Right lobe of liver (tissue), 6 donors: Measurements from ENCODE around the gene SRSF7. TPM values are rescaled to one million over a fixed set of nuclear protein-coding genes. Genes with fewer than 3 reads are reported as not detected.
A peak's percentile ranks its signal among the peaks of the same experiment; 100 is the strongest.
"Not testable (repeated sequence)": the region's sequence is repeated elsewhere in the genome, so short reads cannot be mapped to it uniquely, and the experiment has no call there.

Experiments
- ATAC-seq, 4 donors: fragments of 200-7000 bp; cut with Tn5 transposase; one replicate each; pipeline ENCODE4 v1.9.1; 2020; ENCODE audit warnings: mild to moderate bottlenecking in 4 of 4, moderate library complexity in 4 of 4
- DNase-seq, 3 donors: peaks; one replicate each; pipeline ENCODE4 v3.0.0-alpha.2; 2020
- H3K27ac ChIP-seq, 3 donors: fragments of 200-600 bp; one replicate each; pipeline ENCODE4 v1.8.0; 2022
- H3K27me3 ChIP-seq, 2 donors: fragments of 200-600 bp; one replicate each; pipeline ENCODE4 v1.8.0; 2022
- H3K36me3 ChIP-seq, 4 donors: fragments of 200-600 bp; sonication (generic) in 1 of 4; one replicate each; pipeline versions ENCODE4 v1.5.1 to v1.8.0; 2017 to 2022; ENCODE audit warnings: control low read depth in 1 of 4
- H3K4me1 ChIP-seq, 4 donors: fragments of 200-600 bp; sonication (generic) in 1 of 4; one replicate each; pipeline versions ENCODE4 v1.5.1 to v1.8.0; 2017 to 2022; ENCODE audit warnings: control low read depth in 1 of 4
- H3K4me3 ChIP-seq, 3 donors: fragments of 200-600 bp; one replicate each; pipeline ENCODE4 v1.8.0; 2022
- H3K9me3 ChIP-seq, 4 donors: fragments of 200-600 bp; sonication (generic) in 1 of 4; one replicate each; pipeline versions ENCODE4 v1.5.1 to v1.8.0; 2017 to 2022; ENCODE audit warnings: control low read depth in 1 of 4
- POLR2A ChIP-seq: fragments of 450-650 bp; IDR thresholded peaks from one replicate; pipeline ENCODE4 v1.6.1; 2017; ENCODE audit warnings: antibody characterized with exemption, mild to moderate bottlenecking
- WGBS: methylation state at CpG from one replicate; pipeline ENCODE4 v1.1.6; 2018; ENCODE audit warnings: low coverage, low lambda C conversion rate; ENCODE audit not compliant: insufficient coverage; ENCODE audit errors: missing lambda C conversion rate; 5-methylcytosine and 5-hydroxymethylcytosine counted together
- intact Hi-C, 2 donors: fragments of 100-400 bp; cut with DNase I; formaldehyde crosslinking; loops; one replicate each; pipeline versions ENCODE4 v1.11.2 to v1.14.1; 2022
- total RNA-seq, 6 experiments: library from RNA; depleted of rRNA in 2 of 6; stranded (reverse); fragments of >200 nt in 2 of 6; fragmentation: NEBNext Ultra II Directional in 3 of 6; extraction: Animal tissue kit (Norgen Biotek cat#: 25700) in 3 of 6; gene quantifications; one replicate each; pipeline versions ENCODE4 v1.1.0 to v1.2.4, GENCODE V29; 2016 to 2023
- TF ChIP-seq, protein P1 (sequence below), 4 donors: fragments of 200-600 bp in 3 of 4; fragments of 450-650 bp in 1 of 4; IDR thresholded peaks; one replicate each; pipeline versions ENCODE4 v1.5.1 to v1.8.0; 2016 to 2022; ENCODE audit warnings: antibody characterized with exemption in 4 of 4, mild to moderate bottlenecking in 2 of 4
- donor health status: DM: no; HTN: yes; CAD: no.
- donor health status: DM: no; HTN: no; CAD: no.
- donor health status: DM: no; HTN: no; CAD: no.
- donor health status: DM: no; HTN: yes; CAD: no.
- donor health status: DM: no; HTN: yes; CAD: no.

The SRSF7 gene
- total RNA-seq, 6 experiments from 2014 or later = 33.5 to 57.4 (median 44.4) TPM

DNA sequence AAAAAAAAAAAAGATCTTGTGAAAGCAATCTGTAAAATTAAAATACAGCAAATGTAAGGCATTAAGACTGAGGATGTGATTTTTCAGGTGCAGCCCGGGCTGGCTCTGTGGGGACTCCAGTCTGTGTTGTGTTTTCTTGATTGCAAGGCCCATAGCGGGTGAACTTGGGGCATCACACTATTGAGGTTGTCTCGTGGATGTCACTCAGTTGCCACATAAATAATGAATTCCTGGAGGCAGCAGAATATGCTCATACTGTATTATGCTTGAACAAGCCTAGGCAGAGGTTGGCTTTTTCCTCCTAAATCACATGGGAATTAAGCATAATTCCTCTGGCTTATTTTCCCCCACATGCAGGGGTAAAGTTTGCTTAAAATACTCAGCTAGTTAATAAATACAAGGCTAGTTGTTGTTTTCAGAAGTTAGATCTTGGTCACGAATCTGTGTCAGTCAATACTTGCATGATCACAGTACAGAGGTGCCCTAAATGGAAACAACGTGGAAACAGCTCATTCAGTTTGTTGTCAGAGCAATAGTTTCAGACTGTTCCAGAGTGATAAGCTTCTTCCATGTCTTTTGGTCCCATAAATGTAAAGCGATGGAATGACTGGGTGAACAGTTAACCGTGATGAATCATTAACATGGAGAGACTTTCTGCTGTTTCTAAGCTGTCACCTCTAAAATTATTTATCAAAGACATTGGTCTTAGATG is 43.2 kb upstream of the SRSF7 start:
- no peak for TF ChIP-seq POLR2A
- TF ChIP-seq, protein P1, sequence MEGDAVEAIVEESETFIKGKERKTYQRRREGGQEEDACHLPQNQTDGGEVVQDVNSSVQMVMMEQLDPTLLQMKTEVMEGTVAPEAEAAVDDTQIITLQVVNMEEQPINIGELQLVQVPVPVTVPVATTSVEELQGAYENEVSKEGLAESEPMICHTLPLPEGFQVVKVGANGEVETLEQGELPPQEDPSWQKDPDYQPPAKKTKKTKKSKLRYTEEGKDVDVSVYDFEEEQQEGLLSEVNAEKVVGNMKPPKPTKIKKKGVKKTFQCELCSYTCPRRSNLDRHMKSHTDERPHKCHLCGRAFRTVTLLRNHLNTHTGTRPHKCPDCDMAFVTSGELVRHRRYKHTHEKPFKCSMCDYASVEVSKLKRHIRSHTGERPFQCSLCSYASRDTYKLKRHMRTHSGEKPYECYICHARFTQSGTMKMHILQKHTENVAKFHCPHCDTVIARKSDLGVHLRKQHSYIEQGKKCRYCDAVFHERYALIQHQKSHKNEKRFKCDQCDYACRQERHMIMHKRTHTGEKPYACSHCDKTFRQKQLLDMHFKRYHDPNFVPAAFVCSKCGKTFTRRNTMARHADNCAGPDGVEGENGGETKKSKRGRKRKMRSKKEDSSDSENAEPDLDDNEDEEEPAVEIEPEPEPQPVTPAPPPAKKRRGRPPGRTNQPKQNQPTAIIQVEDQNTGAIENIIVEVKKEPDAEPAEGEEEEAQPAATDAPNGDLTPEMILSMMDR (IDR thresholded peaks at IDR 0.05) = no peak
- Histone ChIP-seq H3K27ac (peak overlapping the region; percentile 51 to 95 (median 89)), H3K4me3 (no peak overlapping the region), H3K27me3 (no peaks in the 10 kb centered on the region), H3K9me3 (no peaks in the 10 kb centered on the region), H3K4me1 (peaks cover 0 to 34% (median 14%) of the 10 kb centered on the region in 4 donors), H3K36me3 (no peaks in the 10 kb centered on the region)
- WGBS = 21% methylated on average over 7 of the region's 7 CpGs
- ATAC-seq (peak; percentile 79 to 91 (median 82)), DNase-seq (peak in 1 of 3 donors; percentile 53)
- intact Hi-C loops = no loop called here

- peaks cover 0 to 34% (median 14%) of the 10 kb centered on the region in 4 donors for H3K4me1 ChIP-seq
- H3K27me3 ChIP-seq = no peaks in the 10 kb centered on the region
- H3K9me3 ChIP-seq = no peaks in the 10 kb centered on the region
- 31% methylated on average over 5 of the region's 5 CpGs for WGBS
- TF ChIP-seq, protein P1 (IDR thresholded peaks at IDR 0.05) = no peak
- no peak for TF ChIP-seq POLR2A
- ATAC-seq (peak in 3 of 4 donors; percentile 32 to 48 (median 45)), DNase-seq (no peak)
- H3K27ac ChIP-seq = peak overlapping the region; percentile 20 to 95 (median 89)
- no peak overlapping the region for H3K4me3 ChIP-seq
- intact Hi-C loops = no loop called here
- H3K36me3 ChIP-seq = no peaks in the 10 kb centered on the region
Observed at GRCh38 chr2:38793511-38793910, 42.4 kb upstream of the SRSF7 start.

GRCh38 chr2:38792751-38793150 is 41.6 kb upstream of the SRSF7 start:
- DNase-seq = no peak
- H3K4me3 ChIP-seq = no peak overlapping the region

GRCh38 chr2:38792321-38792720 is 41.2 kb upstream of the SRSF7 start:
- H3K4me3 ChIP-seq, intact Hi-C loops, H3K27me3 ChIP-seq, H3K9me3 ChIP-seq, DNase-seq, H3K36me3 ChIP-seq, ATAC-seq: not testable (repeated sequence)
- peaks cover 0 to 28% (median 13%) of the 10 kb centered on the region in 4 donors for H3K4me1 ChIP-seq
- H3K27ac ChIP-seq = peak overlapping the region in 1 of 3 donors; percentile 95
- 92% methylated on average over 6 of the region's 8 CpGs for WGBS

More at GRCh38 chr2:38792751-38793150, 41.6 kb upstream of the SRSF7 start:
- Histone ChIP-seq H3K9me3 (no peaks in the 10 kb centered on the region), H3K4me1 (peaks cover 0 to 28% (median 13%) of the 10 kb centered on the region in 4 donors), H3K27me3 (no peaks in the 10 kb centered on the region), H3K36me3 (no peaks in the 10 kb centered on the region), H3K27ac (peak overlapping the region in 2 of 3 donors; percentile 89 to 95)
- no peak for ATAC-seq
- 8% methylated on average over 2 of the region's 2 CpGs for WGBS
- TF ChIP-seq POLR2A = no peak
- TF ChIP-seq, protein P1 (IDR thresholded peaks at IDR 0.05) = no peak
- intact Hi-C loops = no loop called here

- no peak overlapping the region for H3K4me3 ChIP-seq
Observed at GRCh38 chr2:38791744-38792143, 40.6 kb upstream of the SRSF7 start.

More at GRCh38 chr2:38791744-38792143, 40.6 kb upstream of the SRSF7 start:
- WGBS = 60% methylated on average over 1 of the region's 1 CpG
- intact Hi-C loops = no loop called here
- ATAC-seq = no peak
- Histone ChIP-seq H3K4me1 (peaks cover 0 to 28% (median 13%) of the 10 kb centered on the region in 4 donors), H3K27me3 (no peaks in the 10 kb centered on the region), H3K27ac (no peak overlapping the region), H3K9me3 (no peaks in the 10 kb centered on the region), H3K36me3 (no peaks in the 10 kb centered on the region)
- TF ChIP-seq, protein P1 (IDR thresholded peaks at IDR 0.05) = no peak
- no peak for TF ChIP-seq POLR2A
- no peak for DNase-seq
